Thyroid gland (tissue), 4 donors: ENCODE measurements around the gene SHANK2. TPM values are rescaled to one million over a fixed set of nuclear protein-coding genes. Genes with fewer than 3 reads are reported as not detected.

Experiments used
- DNase-seq, 2 donors: peaks; one replicate each; pipeline ENCODE4 v3.0.0-alpha.2; 2019
- H3K27ac ChIP-seq, 3 donors: fragments of 200-600 bp; sonication (generic); 1 replicate in 2 of 3; 2 replicates in 1 of 3; pipeline ENCODE4 v1.5.1; 2016 to 2019; ENCODE audit warnings: mild to moderate bottlenecking in 1 of 3, moderate library complexity in 1 of 3
- H3K27me3 ChIP-seq: fragments of 200-600 bp; sonication (generic); one replicate; pipeline ENCODE4 v1.5.1; 2019
- H3K36me3 ChIP-seq, 2 donors: fragments of 200-600 bp; sonication (generic); one replicate each; pipeline ENCODE4 v1.5.1; 2016 to 2019
- H3K4me1 ChIP-seq, 2 donors: fragments of 200-600 bp; sonication (generic); one replicate each; pipeline ENCODE4 v1.5.1; 2017 to 2019
- H3K4me3 ChIP-seq, 3 donors: fragments of 200-600 bp; sonication (generic); replicated peaks in 1 of 3; 1 replicate in 2 of 3; 2 replicates in 1 of 3; pipeline ENCODE4 v1.5.1; 2016; ENCODE audit warnings: mild to moderate bottlenecking in 1 of 3
- H3K9me3 ChIP-seq: fragments of 200-600 bp; sonication (generic); one replicate; pipeline ENCODE4 v1.5.1; 2017
- POLR2A ChIP-seq, 2 donors: fragments of 450-650 bp; IDR thresholded peaks; one replicate each; pipeline ENCODE4 v1.6.1; 2017; ENCODE audit warnings: antibody characterized with exemption in 2 of 2, mild to moderate bottlenecking in 2 of 2, moderate library complexity in 1 of 2
- WGBS, 2 donors: methylation state at CpG; one replicate each; pipeline ENCODE4 v1.1.5; 2017; 5-methylcytosine and 5-hydroxymethylcytosine counted together
- intact Hi-C: fragments of 100-400 bp; cut with DNase I; formaldehyde crosslinking; loops from one replicate; pipeline ENCODE4 v1.15.1; 2023
- total RNA-seq, 4 donors: library from RNA; depleted of rRNA; stranded (reverse); fragments of >200 nt; gene quantifications; one replicate each; pipeline ENCODE4 v1.2.3, GENCODE V29; 2016
- TF ChIP-seq, protein P1 (sequence below), 6 experiments: fragments of 200-600 bp in 3 of 6; fragments of 450-650 bp in 3 of 6; sonication (generic) in 3 of 6; IDR thresholded peaks; one replicate each; pipeline ENCODE4 v1.5.1; 2016 to 2019; ENCODE audit warnings: antibody characterized with exemption in 6 of 6, mild to moderate bottlenecking in 2 of 6, inconsistent platforms in 1 of 6, moderate library complexity in 1 of 6

Gene SHANK2
- total RNA-seq, 4 donors from 2014 or later, result 55.6 to 126 (median 90.8) TPM

DNA sequence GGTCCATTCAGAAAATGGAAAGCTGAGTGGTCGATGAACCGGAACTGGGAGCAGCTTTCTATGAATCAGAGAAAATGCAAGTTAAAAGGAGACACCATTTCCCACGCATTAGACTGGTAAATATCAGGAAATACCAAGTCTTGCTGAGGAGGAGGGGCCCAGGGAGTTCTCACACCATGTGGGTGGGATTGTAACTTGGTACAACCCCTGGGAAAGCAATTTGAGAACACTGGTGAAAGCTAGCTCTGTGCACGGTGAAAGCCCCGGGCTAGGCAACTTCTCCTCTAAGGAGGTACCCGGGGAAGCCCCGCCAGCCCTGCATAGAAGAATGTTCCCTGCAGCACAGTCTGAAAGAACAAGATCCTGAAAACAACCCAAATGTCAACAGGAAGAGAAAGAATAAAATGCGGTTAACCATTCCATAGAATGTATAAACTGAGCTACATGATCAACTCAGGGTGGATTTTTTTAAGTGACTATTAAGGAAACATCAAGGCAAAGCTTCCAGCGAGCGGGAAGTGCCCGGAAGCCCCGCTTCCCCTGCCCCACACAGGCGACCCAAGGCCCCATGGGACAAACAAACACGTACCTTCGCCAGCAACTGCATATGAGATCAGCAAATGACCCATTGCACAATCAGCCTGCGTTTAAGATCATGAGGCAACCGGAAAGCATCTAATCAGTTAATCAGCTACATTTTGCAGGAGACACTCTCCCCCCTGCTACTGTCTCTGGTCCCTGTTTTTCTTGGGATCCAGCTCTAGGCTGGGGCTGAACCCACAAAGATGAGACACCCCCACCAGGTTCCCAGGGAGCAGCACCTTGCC, 11.3 kb downstream of the SHANK2 start:
- Histone ChIP-seq H3K36me3 (no peaks in the 10 kb centered on the region), H3K4me3 (no peak overlapping the region), H3K4me1 (peaks cover 13 to 23% of the 10 kb centered on the region in 2 donors), H3K27me3 (no peaks in the 10 kb centered on the region), H3K27ac (no peak overlapping the region), H3K9me3 (no peaks in the 10 kb centered on the region)
- DNase-seq, result no peak
- intact Hi-C loops, result no loop called here
- TF ChIP-seq, protein P1, sequence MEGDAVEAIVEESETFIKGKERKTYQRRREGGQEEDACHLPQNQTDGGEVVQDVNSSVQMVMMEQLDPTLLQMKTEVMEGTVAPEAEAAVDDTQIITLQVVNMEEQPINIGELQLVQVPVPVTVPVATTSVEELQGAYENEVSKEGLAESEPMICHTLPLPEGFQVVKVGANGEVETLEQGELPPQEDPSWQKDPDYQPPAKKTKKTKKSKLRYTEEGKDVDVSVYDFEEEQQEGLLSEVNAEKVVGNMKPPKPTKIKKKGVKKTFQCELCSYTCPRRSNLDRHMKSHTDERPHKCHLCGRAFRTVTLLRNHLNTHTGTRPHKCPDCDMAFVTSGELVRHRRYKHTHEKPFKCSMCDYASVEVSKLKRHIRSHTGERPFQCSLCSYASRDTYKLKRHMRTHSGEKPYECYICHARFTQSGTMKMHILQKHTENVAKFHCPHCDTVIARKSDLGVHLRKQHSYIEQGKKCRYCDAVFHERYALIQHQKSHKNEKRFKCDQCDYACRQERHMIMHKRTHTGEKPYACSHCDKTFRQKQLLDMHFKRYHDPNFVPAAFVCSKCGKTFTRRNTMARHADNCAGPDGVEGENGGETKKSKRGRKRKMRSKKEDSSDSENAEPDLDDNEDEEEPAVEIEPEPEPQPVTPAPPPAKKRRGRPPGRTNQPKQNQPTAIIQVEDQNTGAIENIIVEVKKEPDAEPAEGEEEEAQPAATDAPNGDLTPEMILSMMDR (IDR thresholded peaks at IDR 0.05), result no peak
- TF ChIP-seq POLR2A (IDR thresholded peaks at IDR 0.05), result no peak
- WGBS, 2 donors, result 51 to 53% methylated on average over 17 of the region's 17 CpGs

DNA sequence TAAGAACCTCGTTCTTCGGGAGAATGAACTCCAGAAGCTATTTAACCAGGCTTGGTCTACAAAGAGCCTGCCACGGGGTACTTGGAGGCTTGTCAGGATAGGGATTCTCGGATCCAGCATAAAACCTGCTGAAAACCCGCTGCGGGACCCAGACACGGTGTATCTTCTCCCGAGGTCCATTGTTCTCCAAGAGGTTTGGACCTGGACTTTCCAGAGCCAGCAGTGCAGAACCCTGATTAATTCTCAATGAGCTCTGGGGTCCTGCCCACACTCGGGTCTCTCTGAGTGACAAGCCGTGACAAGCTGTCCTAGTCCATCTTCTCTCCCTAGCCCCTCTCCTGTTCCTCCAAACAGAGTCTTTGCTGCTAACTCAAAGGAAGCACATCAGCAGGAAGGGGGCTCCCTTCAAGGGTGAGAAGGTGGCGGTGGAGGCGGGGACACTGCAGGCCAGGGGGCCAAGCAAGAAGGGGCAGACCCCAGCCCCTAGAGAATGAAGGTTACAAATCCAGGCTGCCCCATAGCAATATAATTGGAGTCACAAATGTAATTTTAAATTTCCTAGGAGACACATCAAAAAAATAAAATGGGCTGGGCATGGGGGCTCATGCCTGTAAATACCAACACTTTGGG, 12.2 kb downstream of the SHANK2 start:
- DNase-seq, result no peak
- H3K4me3 ChIP-seq, result no peak overlapping the region
- peaks cover 13 to 18% of the 10 kb centered on the region in 2 donors for H3K4me1 ChIP-seq
- TF ChIP-seq, protein P1 (IDR thresholded peaks at IDR 0.05), result no peak
- H3K36me3 ChIP-seq, result no peaks in the 10 kb centered on the region
- H3K9me3 ChIP-seq, result no peaks in the 10 kb centered on the region
- WGBS, 2 donors, result 89 to 94% methylated on average over 12 of the region's 12 CpGs
- intact Hi-C loops, result no loop called here
- no peaks in the 10 kb centered on the region for H3K27me3 ChIP-seq
- H3K27ac ChIP-seq, result no peak overlapping the region

- H3K4me1 ChIP-seq, result peaks cover 13 to 14% of the 10 kb centered on the region in 2 donors
- no peak overlapping the region for H3K27ac ChIP-seq
- intact Hi-C loops, result no loop called here
- no peaks in the 10 kb centered on the region for H3K36me3 ChIP-seq
- TF ChIP-seq POLR2A (IDR thresholded peaks at IDR 0.05), result no peak
- TF ChIP-seq, protein P1 (IDR thresholded peaks at IDR 0.05), result no peak
- no peak overlapping the region for H3K4me3 ChIP-seq
- no peaks in the 10 kb centered on the region for H3K27me3 ChIP-seq
- DNase-seq, result no peak
- no peaks in the 10 kb centered on the region for H3K9me3 ChIP-seq
- 87 to 91% methylated on average over 7 of the region's 7 CpGs for WGBS, 2 donors
These were observed 12.8 kb downstream of the SHANK2 start for GRCh38 chr11:71239581-71239980.

DNA sequence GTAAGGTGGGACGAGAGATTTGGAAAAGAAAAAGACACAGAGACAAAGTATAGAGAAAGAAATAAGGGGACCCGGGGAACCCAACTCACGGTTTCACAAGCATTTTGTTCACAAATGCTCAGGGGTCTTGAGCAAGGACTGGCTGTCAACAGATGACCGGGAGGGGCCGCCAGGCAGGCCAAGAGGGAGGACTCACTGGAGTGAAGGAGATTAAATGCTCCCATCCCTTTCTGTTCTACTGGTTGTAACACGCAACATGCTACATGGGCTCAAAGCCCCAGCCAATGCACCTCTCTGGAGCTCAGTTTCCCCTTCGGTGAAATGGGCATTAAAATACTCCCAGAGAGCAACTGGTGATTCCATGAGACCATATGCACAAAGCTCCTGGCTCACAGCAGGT, 13.4 kb downstream of the SHANK2 start:
- Histone ChIP-seq H3K36me3 (no peaks in the 10 kb centered on the region), H3K4me1 (peaks cover 11 to 13% of the 10 kb centered on the region in 2 donors), H3K4me3 (no peak overlapping the region), H3K27me3 (no peaks in the 10 kb centered on the region), H3K9me3 (no peaks in the 10 kb centered on the region), H3K27ac (no peak overlapping the region)
- intact Hi-C loops, result no loop called here
- no peak for TF ChIP-seq POLR2A (IDR thresholded peaks at IDR 0.05)
- TF ChIP-seq, protein P1 (IDR thresholded peaks at IDR 0.05), result no peak
- no peak for DNase-seq
- WGBS, 2 donors, result 91 to 93% methylated on average over 7 of the region's 7 CpGs

- H3K27me3 ChIP-seq, result no peaks in the 10 kb centered on the region
- 91 to 94% methylated on average over 8 of the region's 8 CpGs for WGBS, 2 donors
- TF ChIP-seq, protein P1 (IDR thresholded peaks at IDR 0.05), result no peak
- no peak for TF ChIP-seq POLR2A (IDR thresholded peaks at IDR 0.05)
- H3K4me3 ChIP-seq, result no peak overlapping the region
- H3K27ac ChIP-seq, result no peak overlapping the region
- no peaks in the 10 kb centered on the region for H3K9me3 ChIP-seq
- H3K4me1 ChIP-seq, result peaks cover 11 to 13% of the 10 kb centered on the region in 2 donors
- DNase-seq, result no peak
- intact Hi-C loops, result no loop called here
- no peaks in the 10 kb centered on the region for H3K36me3 ChIP-seq
These were observed 14.0 kb downstream of the SHANK2 start for GRCh38 chr11:71238285-71238875.
